GM23338 (cell line): ENCODE data around the gene TSPAN5. TPM values are rescaled to one million over a fixed set of nuclear protein-coding genes. Genes with fewer than 3 reads are reported as not detected.

Experiments
- CREB1 ChIP-seq: fragments of 250-450 bp; sonication (Bioruptor Pico); IDR thresholded peaks from 2 replicates; pipeline ENCODE4 v1.5.0; 2020; ENCODE audit warnings: low read depth, mild to moderate bottlenecking, moderate library complexity
- CTCF ChIP-seq, 2 experiments: fragments of 200-600 bp in 1 of 2; sonication (generic) in 1 of 2; conservative IDR thresholded peaks; 2 replicates each; pipeline versions ENCODE4 v1.5.1 to v1.6.1; 2016 to 2017; ENCODE audit warnings: antibody characterized with exemption in 2 of 2, low read depth in 2 of 2, mild to moderate bottlenecking in 2 of 2, moderate library complexity in 1 of 2
- EZH2phosphoT487 ChIP-seq: fragments of 200-600 bp; sonication (generic); IDR thresholded peaks from one replicate; pipeline ENCODE4 v1.8.1; 2018; ENCODE audit warnings: antibody characterized with exemption; ENCODE audit not compliant: unreplicated experiment
- JUNB ChIP-seq: IDR thresholded peaks from one replicate; pipeline ENCODE4 v1.6.1; 2016; ENCODE audit warnings: antibody characterized with exemption; ENCODE audit not compliant: unreplicated experiment
- NANOG ChIP-seq: IDR thresholded peaks from 2 replicates; pipeline ENCODE4 v1.6.1; 2016; ENCODE audit warnings: antibody characterized with exemption, borderline replicate concordance
- REST ChIP-seq: IDR thresholded peaks from one replicate; pipeline ENCODE4 v1.6.1; 2018; ENCODE audit warnings: antibody characterized with exemption; ENCODE audit not compliant: unreplicated experiment
- STAT1 ChIP-seq: IDR thresholded peaks from one replicate; pipeline ENCODE4 v1.6.1; 2016; ENCODE audit warnings: antibody characterized with exemption; ENCODE audit not compliant: unreplicated experiment
- ZNF114 ChIP-seq: fragments of 250-450 bp; sonication (Bioruptor Pico); IDR thresholded peaks from 2 replicates; pipeline ENCODE4 v1.5.0; 2020; ENCODE audit warnings: mild to moderate bottlenecking, moderate library complexity
- ZNF331 ChIP-seq: fragments of 250-450 bp; sonication (Bioruptor Pico); IDR thresholded peaks from 2 replicates; pipeline ENCODE4 v1.5.0; 2020; ENCODE audit warnings: low read depth, mild to moderate bottlenecking, moderate library complexity
- ZNF462 ChIP-seq: fragments of 250-450 bp; sonication (Bioruptor Pico); IDR thresholded peaks from 2 replicates; pipeline ENCODE4 v1.5.0; 2020; ENCODE audit warnings: mild to moderate bottlenecking, moderate library complexity
- polyA plus RNA-seq: library from polyadenylated mRNA; unstranded; fragments of >200 nt; fragmentation: Nextera tagmentation; extraction: Ambion mirVana; gene quantifications from 2 replicates; pipeline ENCODE4 v1.2.1, GENCODE V29; 2016
- total RNA-seq: library from RNA; depleted of rRNA; stranded (reverse); fragments of >200 nt; shearing (Covaris generic); gene quantifications from 2 replicates; pipeline ENCODE4 v1.2.3, GENCODE V29; 2014
- TF ChIP-seq, protein P1 (sequence below): IDR thresholded peaks from 2 replicates; pipeline ENCODE4 v1.6.1; 2016; ENCODE audit warnings: antibody characterized with exemption

The TSPAN5 gene
- total and polyA plus RNA-seq, 2 experiments from 2014 or later: 18.6 to 21.5 TPM

DNA sequence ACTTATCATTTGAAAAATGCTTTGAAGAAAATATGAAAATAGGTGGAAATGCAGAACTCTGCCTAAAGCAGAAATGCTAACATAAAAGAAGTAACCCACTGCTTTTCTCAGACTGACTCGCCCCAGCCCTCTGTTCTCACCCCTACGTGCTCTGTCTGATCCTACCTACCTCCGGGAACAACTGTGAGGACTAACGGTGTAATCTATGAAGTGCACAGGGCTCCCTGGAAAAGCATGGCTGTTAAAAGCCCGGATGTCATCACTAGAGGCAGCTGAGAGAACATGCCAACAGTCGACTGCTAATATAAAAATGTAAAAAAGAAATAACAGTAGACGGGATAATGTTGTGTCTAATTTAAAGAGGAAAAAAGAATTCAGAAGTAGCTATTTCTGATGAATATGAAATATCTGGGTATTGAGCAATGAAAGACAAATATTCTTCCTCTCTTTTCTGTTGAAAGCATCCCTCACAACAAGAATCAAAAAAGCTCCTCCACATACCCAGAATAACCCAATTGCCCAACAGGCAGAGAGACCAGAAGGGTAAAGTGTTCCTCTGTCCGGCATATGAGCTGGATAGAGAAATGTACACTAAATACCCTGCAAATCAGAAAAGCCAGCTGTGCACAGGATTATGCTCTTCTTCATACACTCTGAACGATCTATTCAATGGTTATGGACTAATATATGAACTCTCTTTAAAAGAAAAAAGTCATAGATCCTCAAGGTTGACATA is 130.7 kb downstream of the TSPAN5 start (continued):
- TF ChIP-seq ZNF462 (CRISPR knock-in tag) (no peak), ZNF114 (CRISPR knock-in tag) (no peak), JUNB (no peak), ZNF331 (CRISPR knock-in tag) (no peak), STAT1 (no peak), NANOG (no peak), CREB1 (CRISPR knock-in tag) (no peak), EZH2phosphoT487 (no peak), REST (no peak), CTCF (conservative IDR thresholded peaks at IDR 0.05; ENCODE audit: low read depth in 2 of 2) (no peak)
- TF ChIP-seq, protein P1, sequence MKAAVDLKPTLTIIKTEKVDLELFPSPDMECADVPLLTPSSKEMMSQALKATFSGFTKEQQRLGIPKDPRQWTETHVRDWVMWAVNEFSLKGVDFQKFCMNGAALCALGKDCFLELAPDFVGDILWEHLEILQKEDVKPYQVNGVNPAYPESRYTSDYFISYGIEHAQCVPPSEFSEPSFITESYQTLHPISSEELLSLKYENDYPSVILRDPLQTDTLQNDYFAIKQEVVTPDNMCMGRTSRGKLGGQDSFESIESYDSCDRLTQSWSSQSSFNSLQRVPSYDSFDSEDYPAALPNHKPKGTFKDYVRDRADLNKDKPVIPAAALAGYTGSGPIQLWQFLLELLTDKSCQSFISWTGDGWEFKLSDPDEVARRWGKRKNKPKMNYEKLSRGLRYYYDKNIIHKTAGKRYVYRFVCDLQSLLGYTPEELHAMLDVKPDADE: no peak
